ENCODE data around the gene PAGR1. TPM values are rescaled to one million over a fixed set of nuclear protein-coding genes. Genes with fewer than 3 reads are reported as not detected.
A peak's percentile ranks its signal among the peaks of the same experiment; 100 is the strongest.

The PAGR1 gene
- total and polyA plus RNA-seq, 2 of the 13 experiments (the other 11 are each of a cell fraction or from before 2014, with no cell fraction given), result 9.8 to 66.4 TPM

- TF ChIP-seq, protein P1, sequence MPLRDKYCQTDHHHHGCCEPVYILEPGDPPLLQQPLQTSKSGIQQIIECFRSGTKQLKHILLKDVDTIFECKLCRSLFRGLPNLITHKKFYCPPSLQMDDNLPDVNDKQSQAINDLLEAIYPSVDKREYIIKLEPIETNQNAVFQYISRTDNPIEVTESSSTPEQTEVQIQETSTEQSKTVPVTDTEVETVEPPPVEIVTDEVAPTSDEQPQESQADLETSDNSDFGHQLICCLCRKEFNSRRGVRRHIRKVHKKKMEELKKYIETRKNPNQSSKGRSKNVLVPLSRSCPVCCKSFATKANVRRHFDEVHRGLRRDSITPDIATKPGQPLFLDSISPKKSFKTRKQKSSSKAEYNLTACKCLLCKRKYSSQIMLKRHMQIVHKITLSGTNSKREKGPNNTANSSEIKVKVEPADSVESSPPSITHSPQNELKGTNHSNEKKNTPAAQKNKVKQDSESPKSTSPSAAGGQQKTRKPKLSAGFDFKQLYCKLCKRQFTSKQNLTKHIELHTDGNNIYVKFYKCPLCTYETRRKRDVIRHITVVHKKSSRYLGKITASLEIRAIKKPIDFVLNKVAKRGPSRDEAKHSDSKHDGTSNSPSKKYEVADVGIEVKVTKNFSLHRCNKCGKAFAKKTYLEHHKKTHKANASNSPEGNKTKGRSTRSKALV (CRISPR knock-in tag; IDR thresholded peaks at IDR 0.05), result peak; percentile 25; the same call in 1 of the 2 replicates
- TF ChIP-seq SOX6 (IDR thresholded peaks at IDR 0.05) (no peak), SOX6 (CRISPR knock-in tag; IDR thresholded peaks at IDR 0.05) (peak; percentile 38; the same call in 1 of the 2 replicates), ZFP82 (CRISPR knock-in tag; IDR thresholded peaks at IDR 0.05; ENCODE audit: borderline replicate concordance) (0 out of 2 replicates have a peak, but pooled peaks have one; percentile 48), HHEX (CRISPR knock-in tag; IDR thresholded peaks at IDR 0.05) (no peak), HNRNPK (IDR thresholded peaks at IDR 0.05; ENCODE audit: low read depth, low read length, poor library complexity, severe bottlenecking) (peak; percentile 35), ZBTB37 (CRISPR knock-in tag; IDR thresholded peaks at IDR 0.05) (no peak), MAZ (IDR thresholded peaks at IDR 0.05; ENCODE audit: borderline replicate concordance, low read depth, low read length) (0 out of 2 replicates have a peak, but pooled peaks have one; percentile 55), MAZ (CRISPR knock-in tag; IDR thresholded peaks at IDR 0.05; ENCODE audit: low read depth) (no peak), ZNF136 (CRISPR knock-in tag; IDR thresholded peaks at IDR 0.05; ENCODE audit: low read depth) (no peak), ZMYM4 (CRISPR knock-in tag; IDR thresholded peaks at IDR 0.05) (no peak), SSRP1 (CRISPR knock-in tag; IDR thresholded peaks at IDR 0.05) (no peak)
Observed at GRCh38 chr16:29811896-29812665, 3.9 kb upstream of the PAGR1 start, which contains the start of gene PRRT2 (continued).

All from HepG2 (cell line).